ENCODE measurements around the gene PELI2.

- TF ChIP-seq CTCF (IDR thresholded peaks at IDR 0.05) (no peak), POLR2A (IDR thresholded peaks at IDR 0.05) (no peak)
Observed at GRCh38 chr14:56340932-56341331, 222.7 kb downstream of the PELI2 start.

Measured in testis (tissue), 2 donors.